ENCODE data around the gene FAM227B.

FAM227B gene

GRCh38 chr15:49282366-49282765, 338.3 kb downstream of the FAM227B start:
- DNase-seq = no peak

GRCh38 chr15:49279521-49280456, 340.8 kb downstream of the FAM227B start:
- DNase-seq = no peak

GRCh38 chr15:49278751-49279150, 341.9 kb downstream of the FAM227B start:
- no peak for DNase-seq

All from T1000 (cell line).